HepG2 (cell line): ENCODE results near the gene SRC. TPM values are rescaled to one million over a fixed set of nuclear protein-coding genes. Genes with fewer than 3 reads are reported as not detected.

Experiments
- ATAC-seq: fragments of 200-7000 bp; cut with Tn5 transposase; 3 replicates; pipeline ENCODE4 v1.9.1; 2020; ENCODE audit warnings: mild to moderate bottlenecking, moderate library complexity
- BruUV-seq: library from RNA; stranded (reverse); fragments of 400-500 nt; replicated peaks from 2 replicates; lab custom pipeline; 2021; lab: Mats Ljungman, UMichigan
- CTCF ChIA-PET: fragments of 300-600 bp; formaldehyde crosslinking; extraction: SDS; loops from one replicate; lab custom pipeline; 2021; ENCODE audit warnings: low total read pairs, inconsistent platforms, low intra/inter-chr PET ratio; lab: Yijun Ruan, JAX
- POLR2A ChIA-PET: fragments of 350-600 bp; sonication (Branson Sonifier 250); formaldehyde crosslinking; loops from one replicate; lab custom pipeline; 2020; ENCODE audit warnings: antibody characterized with exemption, inconsistent platforms; lab: Yijun Ruan, JAX
- DNase-seq: peaks from one replicate; pipeline ENCODE4 v3.0.0-alpha.2; 2015; ENCODE audit warnings: low spot score
- FAIRE-seq: peaks from 3 replicates; lab custom pipeline; 2011; peaks lifted over from hg19 to GRCh38; lab: Jason Lieb, UNC
- H2AFZ ChIP-seq: one replicate; pipeline ENCODE4 v1.6.1; 2011; ENCODE audit warnings: low read length, inconsistent platforms
- H3K27ac ChIP-seq: fragments of 300-600 bp; 3 replicates; pipeline ENCODE4 v1.8.0; 2011; ENCODE audit warnings: mixed run types, mild to moderate bottlenecking, mixed read lengths, low read length, inconsistent platforms; ENCODE audit not compliant: insufficient read depth; ENCODE audit errors: extremely low read length
- H3K27me3 ChIP-seq, 2 experiments: fragments of 200-600 bp in 1 of 2; 2 replicates in 1 of 2; 3 replicates in 1 of 2; pipeline versions ENCODE4 v1.6.0 to v1.8.0; 2011; ENCODE audit warnings: low read length in 2 of 2, mild to moderate bottlenecking in 2 of 2, moderate library complexity in 2 of 2, inconsistent platforms in 1 of 2; ENCODE audit not compliant: insufficient read depth in 2 of 2, control insufficient read depth in 1 of 2
- H3K36me3 ChIP-seq, 2 experiments: fragments of 200-600 bp in 1 of 2; replicated peaks in 1 of 2; 2 replicates in 1 of 2; 3 replicates in 1 of 2; pipeline versions ENCODE4 v1.5.1 to v1.8.0; 2011; ENCODE audit warnings: low read length in 2 of 2, inconsistent platforms in 1 of 2; ENCODE audit not compliant: insufficient read depth in 2 of 2, control insufficient read depth in 1 of 2
- H3K4me1 ChIP-seq: 2 replicates; pipeline ENCODE4 v1.5.1; 2012; ENCODE audit warnings: low read length, inconsistent platforms; ENCODE audit not compliant: insufficient read depth
- H3K4me2 ChIP-seq: 2 replicates; pipeline ENCODE4 v1.6.0; 2011; ENCODE audit warnings: low read depth, low read length, inconsistent platforms
- H3K4me3 ChIP-seq, 3 experiments: fragments of 200-600 bp in 1 of 3; sonication (generic), shearing (Covaris generic) in 1 of 3; replicated peaks in 1 of 3; 2 replicates each; pipeline ENCODE4 v1.5.1; 2011 to 2016; ENCODE audit warnings: low read length in 3 of 3, inconsistent platforms in 2 of 3, low read depth in 2 of 3, mild to moderate bottlenecking in 2 of 3, control low read depth in 1 of 3, mixed read lengths in 1 of 3; ENCODE audit not compliant: insufficient read depth in 1 of 3
- H3K79me2 ChIP-seq: one replicate; pipeline ENCODE4 v1.6.1; 2011; ENCODE audit warnings: low read length, inconsistent platforms; ENCODE audit not compliant: insufficient read depth
- H3K9ac ChIP-seq: 2 replicates; pipeline ENCODE4 v1.6.0; 2011; ENCODE audit warnings: mild to moderate bottlenecking, low read depth, low read length, inconsistent platforms; ENCODE audit not compliant: insufficient read depth
- H3K9me3 ChIP-seq: 2 replicates; pipeline ENCODE4 v1.5.1; 2012; ENCODE audit warnings: mild to moderate bottlenecking, low read length
- H4K20me1 ChIP-seq: 2 replicates; pipeline ENCODE4 v1.6.0; 2011; ENCODE audit warnings: inconsistent platforms, mild to moderate bottlenecking, low read length, moderate library complexity; ENCODE audit not compliant: insufficient read depth
- AGO2 ChIP-seq: fragments of 200-400 bp; formaldehyde crosslinking; optimal IDR thresholded peaks from 2 replicates; pipeline ENCODE3; 2017; ENCODE audit warnings: mild to moderate bottlenecking, low read depth, low read length, moderate library complexity
- BCLAF1 ChIP-seq: fragments of 450-650 bp; IDR thresholded peaks from 2 replicates; pipeline ENCODE4 v1.6.1; 2017; ENCODE audit warnings: mild to moderate bottlenecking
- DNMT1 ChIP-seq: sonication (generic); formaldehyde crosslinking; IDR thresholded peaks from 2 replicates; pipeline ENCODE4 v1.5.1; 2020; ENCODE audit warnings: mild to moderate bottlenecking, missing genetic modification reagents
- MTA1 ChIP-seq: sonication (generic); formaldehyde crosslinking; IDR thresholded peaks from 2 replicates; pipeline ENCODE4 v1.4.0; 2020; ENCODE audit warnings: missing genetic modification reagents, mild to moderate bottlenecking, borderline replicate concordance
- NFKB2 ChIP-seq: sonication (generic); formaldehyde crosslinking; IDR thresholded peaks from 2 replicates; pipeline ENCODE4 v1.4.0; 2020; ENCODE audit warnings: missing genetic modification reagents, borderline replicate concordance
- NR1H2 ChIP-seq: sonication (generic); formaldehyde crosslinking; IDR thresholded peaks from 2 replicates; pipeline ENCODE4 v1.8.1; 2022; ENCODE audit warnings: low read depth, missing genetic modification reagents, borderline replicate concordance
- NR2C2 ChIP-seq: sonication (generic); formaldehyde crosslinking; IDR thresholded peaks from 2 replicates; pipeline ENCODE4 v1.4.0; 2020; ENCODE audit warnings: missing genetic modification reagents, mild to moderate bottlenecking, moderate library complexity, borderline replicate concordance
- PITX1 ChIP-seq: sonication (generic); formaldehyde crosslinking; IDR thresholded peaks from 2 replicates; pipeline ENCODE4 v1.5.1; 2020; ENCODE audit warnings: mild to moderate bottlenecking, missing genetic modification reagents
- PREB ChIP-seq: sonication (generic); formaldehyde crosslinking; IDR thresholded peaks from 2 replicates; pipeline ENCODE4 v1.4.0; 2020; ENCODE audit warnings: missing genetic modification reagents
- RFXANK ChIP-seq: IDR thresholded peaks from 2 replicates; pipeline ENCODE4 v1.6.1; 2016
- TEF ChIP-seq: sonication (generic); formaldehyde crosslinking; IDR thresholded peaks from 2 replicates; pipeline ENCODE4 v1.5.0; 2020; ENCODE audit warnings: missing genetic modification reagents
- ZNF17 ChIP-seq: sonication (generic); formaldehyde crosslinking; IDR thresholded peaks from 2 replicates; pipeline ENCODE4 v1.5.0; 2020; ENCODE audit warnings: mild to moderate bottlenecking, missing genetic modification reagents
- ZNF263 ChIP-seq: sonication (generic); formaldehyde crosslinking; IDR thresholded peaks from 2 replicates; pipeline ENCODE4 v1.4.0; 2020; ENCODE audit warnings: missing genetic modification reagents
- ZNF274 ChIP-seq: sonication (generic); formaldehyde crosslinking; IDR thresholded peaks from 2 replicates; pipeline ENCODE4 v1.5.1; 2020; ENCODE audit warnings: mild to moderate bottlenecking, missing genetic modification reagents
- ZNF639 ChIP-seq: conservative IDR thresholded peaks from 2 replicates; pipeline ENCODE4 v1.6.1; 2018; ENCODE audit warnings: missing genetic modification reagents
- ZNF768 ChIP-seq: sonication (generic); formaldehyde crosslinking; IDR thresholded peaks from 2 replicates; pipeline ENCODE4 v1.4.0; 2020; ENCODE audit warnings: missing genetic modification reagents
- WGBS: methylation state at CpG from one replicate; pipeline ENCODE4 v1.1.6; 2017; ENCODE audit warnings: low lambda C conversion rate; 5-methylcytosine and 5-hydroxymethylcytosine counted together
- in situ Hi-C: cut with HindIII; loops from 2 replicates; pipeline ENCODE4 v1.10.0; 2017; ENCODE audit warnings: low pct_unique_long_range_greater_than_20kb; ENCODE audit not compliant: extremely low pct_ligation_motif_present
- intact Hi-C: fragments of 100-400 bp; cut with micrococcal nuclease; formaldehyde crosslinking; loops from one replicate; pipeline ENCODE4 v1.10.0; 2022; ENCODE audit not compliant: unreplicated experiment
- polyA plus RNA-seq, 8 experiments: library from polyadenylated mRNA; depleted of rRNA in 3 of 8; stranded (reverse) in 7 of 8; unstranded in 1 of 8; fragments of >200 nt; fragmentation: Illumina TruSeq in 4 of 8; extraction: Trizol in 4 of 8; gene quantifications; 2 replicates each; pipeline versions ENCODE4 v1.2.1 to v1.2.3, GENCODE V29; 2011 to 2016; ENCODE audit warnings: low read depth in 4 of 8, missing spikeins in 1 of 8, mixed read lengths in 1 of 8; ENCODE audit not compliant: insufficient read depth in 1 of 8
- total RNA-seq, 5 experiments: library from RNA; depleted of rRNA; stranded (reverse); fragments of >200 nt; fragmentation: Illumina TruSeq; extraction: Trizol; gene quantifications; 2 replicates each; pipeline ENCODE4 v1.2.3, GENCODE V29; 2016; ENCODE audit warnings: low read depth in 1 of 5

Gene SRC
- total and polyA plus RNA-seq, 2 of the 13 experiments (the other 11 are each of a cell fraction or from before 2014, with no cell fraction given): 54.7 to 192 TPM

GRCh38 chr20:37393196-37393862 is 47.4 kb downstream of the SRC start (continued):
- no peak for TF ChIP-seq PREB
- TF ChIP-seq ZNF263 (CRISPR knock-in tag): peak; percentile 78

GRCh38 chr20:37393863-37394542 is 48.1 kb downstream of the SRC start:
- Histone ChIP-seq H3K27me3 (no peaks in the 10 kb centered on the region), H3K9ac (no peak overlapping the region), H3K36me3 (peaks cover 20 to 42% of the 10 kb centered on the region in 2 experiments), H3K4me1 (peaks cover 87% of the 10 kb centered on the region), H4K20me1 (no peaks in the 10 kb centered on the region), H3K9me3 (no peaks in the 10 kb centered on the region), H3K27ac (no peak overlapping the region), H2AFZ (no peak overlapping the region), H3K4me3 (no peak overlapping the region), H3K4me2 (no peak overlapping the region), H3K79me2 (no peaks in the 10 kb centered on the region)
- in situ Hi-C loops: no loop called here
- intact Hi-C loops: no loop called here
- FAIRE-seq (peak; percentile 58), ATAC-seq (no peak), DNase-seq (no peak)
- POLR2A ChIA-PET: no interaction called here
- CTCF ChIA-PET: no interaction called here
- 94% methylated on average over 22 of the region's 22 CpGs for WGBS
- BruUV-seq: no TSS peak
- peak; percentile 22; the same call in 1 of the 2 replicates for TF ChIP-seq MTA1 (CRISPR knock-in tag)
- TF ChIP-seq AGO2: peak; percentile 74
- TF ChIP-seq ZNF274 (CRISPR knock-in tag): peak; percentile 55; the same call in 1 of the 2 replicates
- TF ChIP-seq ZNF768: peak; percentile 85
- TF ChIP-seq TEF: no peak
- TF ChIP-seq DNMT1 (CRISPR knock-in tag): 0 out of 2 replicates have a peak, but pooled peaks have one; percentile 12
- TF ChIP-seq ZNF263 (CRISPR knock-in tag): 0 out of 2 replicates have a peak, but pooled peaks have one; percentile 10
- no peak for TF ChIP-seq BCLAF1
- no peak for TF ChIP-seq PITX1
- no peak for TF ChIP-seq ZNF17
- no peak for TF ChIP-seq NR2C2 (CRISPR knock-in tag)
- no peak for TF ChIP-seq NR1H2
- TF ChIP-seq ZNF639: no peak
- peak; percentile 16; the same call in 1 of the 2 replicates for TF ChIP-seq NFKB2 (CRISPR knock-in tag)
- no peak for TF ChIP-seq RFXANK (CRISPR knock-in tag)
